Smooth muscle cell (in vitro differentiated cells): Measurements from ENCODE around the gene LIX1. TPM values are rescaled to one million over a fixed set of nuclear protein-coding genes. Genes with fewer than 3 reads are reported as not detected.
A peak's percentile ranks its signal among the peaks of the same experiment; 100 is the strongest.

Experiments used
- DNase-seq: peaks from one replicate; lab custom pipeline; 2025; ENCODE audit not compliant: unreplicated experiment; lab: John Stamatoyannopoulos, UW
- H2AFZ ChIP-seq: fragments of 200-600 bp; sonication (generic); 2 replicates; pipeline ENCODE4 v1.6.0; 2016; ENCODE audit warnings: antibody characterized with exemption, low read depth, mild to moderate bottlenecking
- H3F3A ChIP-seq: fragments of 200-600 bp; sonication (generic); 2 replicates; pipeline ENCODE4 v1.6.0; 2017; ENCODE audit warnings: antibody characterized with exemption, low read depth
- H3K27ac ChIP-seq: fragments of 200-600 bp; sonication (generic); 2 replicates; pipeline ENCODE4 v1.5.1; 2016; ENCODE audit warnings: low read depth, mild to moderate bottlenecking
- H3K27me3 ChIP-seq: fragments of 200-600 bp; sonication (generic); 2 replicates; pipeline ENCODE4 v1.6.1; 2016; ENCODE audit warnings: low read depth, mild to moderate bottlenecking
- H3K36me3 ChIP-seq: fragments of 200-600 bp; sonication (generic); 2 replicates; pipeline ENCODE4 v1.5.1; 2016; ENCODE audit warnings: low read depth
- H3K4me1 ChIP-seq: fragments of 200-600 bp; sonication (generic); 2 replicates; pipeline ENCODE4 v1.5.1; 2016; ENCODE audit warnings: low read depth
- H3K4me2 ChIP-seq: fragments of 200-600 bp; sonication (generic); 2 replicates; pipeline ENCODE4 v1.6.0; 2016; ENCODE audit warnings: mild to moderate bottlenecking
- H3K4me3 ChIP-seq: fragments of 200-600 bp; sonication (generic); 2 replicates; pipeline ENCODE4 v1.5.1; 2016; ENCODE audit warnings: mild to moderate bottlenecking
- H3K79me2 ChIP-seq: fragments of 200-600 bp; sonication (generic); 2 replicates; pipeline ENCODE4 v1.6.0; 2016; ENCODE audit warnings: low read depth, mild to moderate bottlenecking
- H3K9ac ChIP-seq: fragments of 200-600 bp; sonication (generic); 2 replicates; pipeline ENCODE4 v1.6.0; 2016; ENCODE audit warnings: low read depth
- H3K9me3 ChIP-seq: fragments of 200-600 bp; sonication (generic); replicated peaks from 2 replicates; pipeline ENCODE4 v1.5.1; 2016; ENCODE audit warnings: low read depth
- H4K20me1 ChIP-seq: fragments of 200-600 bp; sonication (generic); 2 replicates; pipeline ENCODE4 v1.6.0; 2016; ENCODE audit warnings: low read depth
- CTCF ChIP-seq: fragments of 200-600 bp; sonication (generic); IDR thresholded peaks from 2 replicates; pipeline ENCODE4 v1.5.1; 2017; ENCODE audit warnings: borderline replicate concordance, mild to moderate bottlenecking, antibody characterized with exemption; ENCODE audit not compliant: insufficient read depth, poor library complexity, severe bottlenecking
- WGBS: methylation state at CpG from one replicate; pipeline ENCODE4 v1.1.7; 2016; ENCODE audit warnings: low lambda C conversion rate; 5-methylcytosine and 5-hydroxymethylcytosine counted together
- polyA plus RNA-seq: library from polyadenylated mRNA; unstranded; fragments of >200 nt; fragmentation: Nextera tagmentation; extraction: Ambion mirVana; gene quantifications from 2 replicates; pipeline ENCODE4 v1.2.1, GENCODE V29; 2016
- total RNA-seq: library from RNA; depleted of rRNA; stranded (reverse); fragments of >200 nt; gene quantifications from 2 replicates; pipeline ENCODE4 v1.2.3, GENCODE V29; 2014

Gene LIX1
- total and polyA plus RNA-seq, 2 experiments from 2014 or later, result 20.1 to 21.8 TPM

- TF ChIP-seq CTCF, result no peak
- Histone ChIP-seq H3K4me1 (peaks cover 43% of the 10 kb centered on the region), H3K9ac (no peak overlapping the region), H3K79me2 (no peaks in the 10 kb centered on the region), H3K4me3 (no peak overlapping the region), H3K27ac (peak overlapping the region; percentile 80), H3K36me3 (no peaks in the 10 kb centered on the region), H3F3A (peaks cover 14% of the 10 kb centered on the region), H2AFZ (peak overlapping the region; percentile 88), H4K20me1 (no peaks in the 10 kb centered on the region), H3K4me2 (peak overlapping the region; percentile 45), H3K27me3 (no peaks in the 10 kb centered on the region), H3K9me3 (no peaks in the 10 kb centered on the region)
- DNase-seq, result no peak
- WGBS, result 27% methylated on average over 6 of the region's 6 CpGs
These were observed 41.1 kb downstream of the LIX1 start for GRCh38 chr5:97101189-97101910.

GRCh38 chr5:97100476-97100875 is 41.9 kb downstream of the LIX1 start:
- H3K4me3 ChIP-seq, result no peak overlapping the region
- H2AFZ ChIP-seq, result no peak overlapping the region
- H3K4me2 ChIP-seq, result peak overlapping the region; percentile 45
- no peak overlapping the region for H3K9ac ChIP-seq
- H3K79me2 ChIP-seq, result no peaks in the 10 kb centered on the region
- TF ChIP-seq CTCF, result no peak
- H4K20me1 ChIP-seq, result no peaks in the 10 kb centered on the region
- no peaks in the 10 kb centered on the region for H3K27me3 ChIP-seq
- H3K36me3 ChIP-seq, result no peaks in the 10 kb centered on the region
- H3F3A ChIP-seq, result peaks cover 14% of the 10 kb centered on the region
- peak overlapping the region; percentile 80 for H3K27ac ChIP-seq
- no peak for DNase-seq
- no peaks in the 10 kb centered on the region for H3K9me3 ChIP-seq
- WGBS, result 42% methylated on average over 2 of the region's 2 CpGs
- H3K4me1 ChIP-seq, result peaks cover 43% of the 10 kb centered on the region

- H3K9ac ChIP-seq, result no peak overlapping the region
- peaks cover 43% of the 10 kb centered on the region for H3K4me1 ChIP-seq
- H3K4me2 ChIP-seq, result peak overlapping the region; percentile 67
- no peak overlapping the region for H3K4me3 ChIP-seq
- no peaks in the 10 kb centered on the region for H3K9me3 ChIP-seq
- H3K27ac ChIP-seq, result peak overlapping the region; percentile 22
- no peaks in the 10 kb centered on the region for H4K20me1 ChIP-seq
- peak overlapping the region; percentile 71 for H2AFZ ChIP-seq
- H3K27me3 ChIP-seq, result no peaks in the 10 kb centered on the region
- no peaks in the 10 kb centered on the region for H3K79me2 ChIP-seq
- no peak for DNase-seq
- no peak for TF ChIP-seq CTCF
- WGBS, result 57% methylated on average over 5 of the region's 5 CpGs
- H3K36me3 ChIP-seq, result no peaks in the 10 kb centered on the region
- H3F3A ChIP-seq, result peaks cover 14% of the 10 kb centered on the region
These were observed 43.5 kb downstream of the LIX1 start for GRCh38 chr5:97098922-97099321.
